Measurements from ENCODE around the gene ZBED1.
"Not testable (repeated sequence)": the region's sequence is repeated elsewhere in the genome, so short reads cannot be mapped to it uniquely, and the experiment has no call there.

ZBED1 gene

DNA sequence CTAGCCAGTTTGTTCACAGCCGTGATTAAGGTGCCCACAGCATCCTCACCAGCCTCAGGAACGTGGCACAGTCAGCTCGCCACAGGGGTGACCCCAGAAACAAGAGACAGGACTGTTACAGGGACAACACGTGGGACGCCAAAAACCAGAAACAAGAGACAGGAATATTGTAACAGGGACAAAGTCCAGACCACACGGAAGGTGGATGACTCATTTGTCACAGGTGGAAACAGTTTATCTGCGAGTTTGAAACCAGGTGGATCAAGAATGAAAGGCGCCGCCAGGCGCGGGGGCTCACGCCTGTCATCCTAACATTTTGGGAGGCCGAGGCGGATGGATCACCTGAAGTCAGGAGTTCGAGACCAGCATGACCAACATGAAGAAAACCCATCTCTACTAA, 27.7 kb downstream of the ZBED1 start:
- not testable (repeated sequence) for DNase-seq

DNA sequence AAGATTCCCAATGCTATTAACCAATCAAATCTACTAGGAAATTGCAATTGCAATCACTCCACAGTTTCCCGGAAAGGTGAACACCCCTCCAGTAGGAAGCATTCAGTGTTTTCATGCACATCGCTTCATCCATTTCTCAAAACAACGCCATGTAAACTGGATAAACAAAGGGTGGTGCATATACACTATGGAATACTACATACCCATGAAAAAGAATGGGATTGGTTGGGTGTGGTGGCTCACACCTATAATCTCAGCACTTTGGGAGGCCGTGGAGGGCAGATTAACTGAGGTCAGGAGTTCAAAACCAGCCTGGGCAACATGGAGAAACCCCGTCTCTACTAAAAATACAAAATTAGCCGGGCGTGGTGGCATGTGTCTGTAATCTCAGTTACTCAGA, 29.1 kb downstream of the ZBED1 start:
- no peak for DNase-seq

- not testable (repeated sequence) for DNase-seq
Measured at GRCh38 chrX:2471126-2471525, 29.6 kb downstream of the ZBED1 start.

DNA sequence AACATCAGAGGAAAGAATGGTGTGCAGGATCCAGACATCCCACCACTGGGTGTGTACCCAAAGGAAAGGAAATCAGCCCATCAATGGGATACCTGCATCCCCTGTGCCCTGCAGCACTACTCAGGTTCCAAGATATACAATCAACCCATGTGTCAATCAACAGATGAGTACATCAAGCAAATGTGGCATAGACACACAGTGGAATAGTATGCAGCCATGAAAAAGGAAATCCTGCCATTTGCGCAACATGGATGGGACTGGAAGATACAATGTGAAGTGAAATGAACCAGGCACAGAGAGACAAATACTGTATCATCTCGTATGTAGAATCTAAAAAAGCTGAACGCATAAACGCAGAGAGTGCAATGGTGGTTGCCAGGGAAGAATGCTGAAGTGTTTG, 30.9 kb downstream of the ZBED1 start:
- not testable (repeated sequence) for DNase-seq

- no peak for DNase-seq
Measured at GRCh38 chrX:2469196-2469685, 31.5 kb downstream of the ZBED1 start.

GRCh38 chrX:2468261-2469195, 32.2 kb downstream of the ZBED1 start:
- DNase-seq = no peak

DNA sequence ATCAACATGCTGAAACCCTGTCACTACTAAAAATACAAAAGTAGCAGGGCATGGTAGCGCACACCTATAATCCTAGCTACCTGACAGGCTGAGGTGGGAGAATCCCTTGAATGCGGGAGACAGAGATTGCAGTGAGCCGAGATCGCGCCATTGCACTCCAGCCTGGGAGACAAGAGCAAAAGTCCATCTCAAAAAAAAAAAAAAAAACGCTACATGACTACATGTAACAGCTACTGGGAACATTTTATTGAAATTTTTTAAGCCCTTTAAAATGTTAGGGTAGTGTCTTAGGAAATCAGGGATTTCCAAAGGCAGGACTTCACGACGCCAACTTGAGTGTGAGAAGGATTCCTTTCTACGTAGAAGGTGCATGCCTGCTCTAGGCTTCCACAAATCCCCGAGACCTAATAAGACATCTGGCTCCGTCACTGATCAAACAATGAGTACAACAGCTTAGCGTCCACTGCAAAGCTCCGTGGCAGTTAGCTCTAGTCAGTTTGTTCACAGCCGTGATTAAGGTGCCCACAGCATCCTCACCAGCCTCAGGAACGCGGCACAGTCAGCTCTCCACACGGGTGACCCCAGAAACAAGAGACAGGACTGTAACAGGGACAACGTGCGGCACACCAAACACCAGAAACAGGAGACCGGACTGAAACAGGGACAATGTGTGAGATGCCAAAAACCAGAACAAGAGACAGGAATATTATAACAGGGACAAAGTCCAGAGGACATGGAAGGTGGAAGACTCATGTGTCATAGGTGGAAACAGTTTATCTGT, 33.7 kb downstream of the ZBED1 start:
- no peak for DNase-seq

DNA sequence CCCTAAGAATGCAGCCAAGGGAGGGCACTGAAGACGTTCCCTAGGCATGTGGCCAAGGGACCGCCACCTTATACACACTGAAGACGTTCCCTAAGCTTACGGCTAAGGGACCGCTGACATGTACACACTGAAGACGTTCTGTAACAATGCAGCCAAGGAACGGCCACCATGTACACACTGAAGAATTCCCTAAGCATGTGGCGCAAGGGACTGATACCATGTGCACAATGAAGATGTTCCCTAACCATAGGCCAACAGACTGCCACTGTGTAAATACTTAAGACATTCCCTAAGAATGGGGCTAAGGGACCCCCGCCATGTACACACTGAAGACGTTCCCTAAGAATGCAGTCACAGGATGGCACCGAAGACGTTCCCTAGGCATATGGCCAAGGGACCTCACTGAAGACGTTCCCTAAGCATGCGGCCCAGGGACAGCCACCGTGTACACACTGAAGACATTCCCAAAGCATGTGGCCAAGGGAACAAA, 36.1 kb downstream of the ZBED1 start:
- DNase-seq = no peak

DNA sequence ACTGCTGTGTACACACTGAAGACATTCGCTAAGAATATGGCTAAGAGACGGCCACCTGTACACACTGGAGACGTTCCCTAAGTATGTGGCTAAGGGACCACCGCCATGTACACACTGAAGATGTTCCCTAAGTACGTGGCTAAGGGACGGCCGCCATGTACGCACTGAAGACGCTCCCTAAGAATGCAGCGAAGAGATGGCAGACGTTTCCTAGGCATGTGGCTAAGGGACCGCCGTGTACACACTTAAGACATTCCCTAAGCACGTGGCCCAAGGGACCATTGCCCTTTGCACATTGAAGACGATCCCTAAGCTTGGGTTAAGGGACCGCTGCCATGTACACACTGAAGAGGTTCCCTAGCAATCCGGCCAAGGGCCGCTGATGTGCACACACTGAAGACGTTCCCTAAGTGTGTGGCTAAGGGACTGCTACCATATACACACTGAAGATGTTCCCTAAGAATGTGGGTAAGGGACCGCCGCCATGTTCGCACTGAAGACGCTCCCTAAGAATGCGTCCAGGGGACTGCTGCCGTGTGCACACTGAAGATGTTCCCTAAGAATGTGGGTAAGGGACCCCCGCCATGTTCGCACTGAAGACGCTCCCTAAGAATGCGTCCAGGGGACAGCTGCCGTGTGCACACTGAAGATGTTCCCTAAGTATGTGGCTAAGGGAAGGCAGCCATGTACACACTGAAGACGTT, 36.7 kb downstream of the ZBED1 start:
- DNase-seq = no peak

DNA sequence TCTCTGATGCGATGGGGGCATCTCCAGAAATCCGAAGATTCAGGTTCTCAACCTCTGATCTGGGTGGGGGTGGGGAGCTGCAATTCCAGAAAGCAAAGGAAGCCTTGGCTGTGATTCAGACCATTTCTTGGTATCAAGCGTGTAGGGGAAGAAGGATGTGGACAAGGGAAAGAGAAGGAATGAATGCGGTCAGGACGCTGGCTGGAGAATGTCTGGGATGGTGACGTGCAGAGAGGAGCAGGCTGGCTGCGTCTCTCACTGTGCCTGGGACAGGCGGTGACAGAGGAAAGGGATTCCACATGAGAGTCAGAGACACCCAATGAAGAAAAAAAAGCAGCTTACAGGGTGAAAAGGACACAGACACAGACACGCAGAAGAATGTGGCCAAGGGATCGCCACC, 37.3 kb downstream of the ZBED1 start:
- DNase-seq = not testable (repeated sequence)

DNA sequence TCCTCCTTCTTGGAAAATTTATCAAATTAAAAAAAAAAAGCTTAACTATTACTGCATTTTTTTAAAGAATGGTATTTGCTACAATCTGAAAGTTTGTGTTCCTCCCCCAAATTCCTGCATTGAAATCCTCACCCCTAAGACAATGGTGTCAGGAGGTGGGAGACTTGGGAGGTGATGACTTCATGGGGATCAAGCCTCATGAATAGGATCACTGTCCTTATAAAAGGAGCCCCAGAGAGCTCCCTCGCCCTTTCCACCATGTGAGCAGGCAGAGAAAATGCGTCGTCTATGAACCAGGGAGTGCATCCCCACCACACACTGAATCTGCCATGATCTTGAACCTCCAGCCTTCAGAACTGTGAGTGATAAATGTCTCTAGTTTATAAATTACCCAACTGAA, 38.0 kb downstream of the ZBED1 start:
- no peak for DNase-seq

- DNase-seq = no peak
Measured at GRCh38 chrX:2462074-2462473, 38.7 kb downstream of the ZBED1 start.

- no peak for DNase-seq
Measured at GRCh38 chrX:2461711-2462016, 39.1 kb downstream of the ZBED1 start.

- not testable (repeated sequence) for DNase-seq
Measured at GRCh38 chrX:2460821-2461710, 39.7 kb downstream of the ZBED1 start.

DNA sequence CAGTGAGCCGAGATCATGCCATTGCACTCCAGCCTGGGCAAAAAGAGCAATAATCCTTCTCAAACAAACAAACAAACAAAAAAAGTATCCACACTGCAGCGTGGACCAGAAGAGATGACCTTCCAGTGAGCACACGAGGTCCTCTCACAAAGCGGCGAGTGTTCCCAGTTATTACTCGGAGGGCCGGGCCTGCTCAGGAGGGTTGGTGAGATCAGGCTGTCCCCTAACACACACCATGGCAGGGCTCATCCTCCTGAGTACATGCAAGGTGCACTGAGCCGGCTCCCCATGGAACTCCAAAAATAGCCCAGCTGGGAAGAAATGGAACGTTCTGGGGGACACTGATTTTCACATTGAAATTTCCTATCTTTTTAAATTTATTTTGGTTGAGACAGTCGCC, 40.7 kb downstream of the ZBED1 start:
- DNase-seq = not testable (repeated sequence)

DNA sequence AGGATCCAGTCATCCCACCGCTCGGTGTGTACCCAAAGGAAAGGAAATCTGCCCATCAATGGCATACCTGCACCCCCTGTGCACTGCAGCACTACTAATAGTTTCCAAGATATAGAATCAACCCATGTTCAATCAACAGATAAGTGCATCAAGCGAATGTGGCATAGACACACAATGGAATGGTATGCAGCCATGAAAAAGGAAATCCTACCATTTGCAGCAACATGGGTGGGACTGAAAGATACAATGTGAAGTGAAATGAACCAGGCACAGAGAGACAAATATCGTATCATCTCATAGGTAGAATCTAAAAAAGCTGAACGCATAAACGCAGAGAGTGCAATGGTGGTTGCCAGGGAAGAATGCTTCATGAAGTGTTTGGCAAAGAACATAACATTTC, 42.5 kb downstream of the ZBED1 start:
- DNase-seq = no peak

- DNase-seq = no peak
Measured at GRCh38 chrX:2457289-2458133, 43.3 kb downstream of the ZBED1 start.

DNA sequence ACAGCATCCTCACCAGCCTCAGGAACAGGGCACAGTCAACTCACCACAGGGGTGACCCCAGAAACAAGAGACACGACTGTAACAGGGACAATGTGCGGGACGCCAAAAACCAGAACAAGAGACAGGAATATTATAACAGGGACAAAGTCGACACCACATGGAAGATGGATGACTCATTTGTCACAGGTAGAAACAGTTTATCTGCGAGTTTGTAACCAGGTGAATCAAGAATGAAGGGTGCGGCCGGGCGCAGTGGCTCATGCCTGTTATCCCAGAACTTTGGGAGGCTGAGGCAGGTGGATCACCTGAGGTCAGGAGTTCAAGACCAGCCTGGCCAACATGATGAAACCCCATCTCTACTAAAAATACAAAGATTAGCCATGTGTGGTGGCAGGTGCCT, 44.7 kb downstream of the ZBED1 start:
- DNase-seq = not testable (repeated sequence)

- not testable (repeated sequence) for DNase-seq
Measured at GRCh38 chrX:2454620-2455019, 46.2 kb downstream of the ZBED1 start.

- no peak for DNase-seq
Measured at GRCh38 chrX:2452799-2453198, 48.0 kb downstream of the ZBED1 start.

GRCh38 chrX:2452317-2452784, 48.4 kb downstream of the ZBED1 start:
- no peak for DNase-seq

Measured in activated T-cell treated with anti-CD3 and anti-CD28 coated beads, Interleukin-2, amount 50 U/mL, for 48 hours (primary cell).